HUES6 (cell line): Measurements from ENCODE around the gene TCL1A.

ENCODE experiments used
- H3K27ac ChIP-seq: 2 replicates; pipeline ENCODE4 v1.7.0; 2013; ENCODE audit warnings: low read depth, mild to moderate bottlenecking, low read length, inconsistent platforms
- H3K27me3 ChIP-seq: 2 replicates; pipeline ENCODE4 v1.6.1; 2013; ENCODE audit warnings: low read length; ENCODE audit not compliant: control insufficient read depth, insufficient read depth
- H3K36me3 ChIP-seq: 2 replicates; pipeline ENCODE4 v1.6.1; 2013; ENCODE audit warnings: low read length; ENCODE audit not compliant: control insufficient read depth, insufficient read depth
- H3K4me1 ChIP-seq: 2 replicates; pipeline ENCODE4 v1.6.1; 2013; ENCODE audit warnings: low read length; ENCODE audit not compliant: control insufficient read depth, insufficient read depth
- H3K4me3 ChIP-seq: 2 replicates; pipeline ENCODE4 v1.5.1; 2013; ENCODE audit warnings: low read depth, low read length
- H3K9ac ChIP-seq: one replicate; pipeline ENCODE4 v1.6.1; 2013; ENCODE audit warnings: mild to moderate bottlenecking, low read length
- H3K9me3 ChIP-seq: 2 replicates; pipeline ENCODE4 v1.6.1; 2013; ENCODE audit warnings: low read depth, low read length; ENCODE audit not compliant: control insufficient read depth, insufficient read depth

TCL1A gene

DNA sequence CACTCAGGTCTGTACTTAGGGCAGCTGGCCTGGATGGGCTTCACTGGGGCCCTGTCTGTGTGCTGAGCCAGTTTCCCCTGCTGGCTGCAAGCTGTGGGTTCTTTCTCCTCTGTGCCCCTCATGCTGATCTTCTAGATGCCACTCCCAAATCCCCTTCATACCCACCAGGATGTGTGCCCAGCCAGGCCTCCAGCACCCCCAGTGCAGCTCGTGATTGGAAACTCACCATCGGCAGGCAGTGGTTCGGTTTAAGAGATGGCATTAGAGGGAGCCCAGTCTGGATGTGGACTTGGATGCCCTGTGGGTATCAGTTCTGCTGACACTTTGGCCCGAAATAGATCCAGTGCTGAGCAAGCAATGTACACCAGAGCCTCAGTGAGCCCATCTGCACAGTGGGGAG lies 21.8 kb downstream of the TCL1A start:
- Histone ChIP-seq H3K9me3 (no peaks in the 10 kb centered on the region), H3K27me3 (peaks cover 10% of the 10 kb centered on the region; the same call in 1 of the 2 replicates), H3K9ac (no peak overlapping the region), H3K27ac (no peak overlapping the region), H3K4me1 (peaks cover 17% of the 10 kb centered on the region), H3K36me3 (no peaks in the 10 kb centered on the region), H3K4me3 (no peak overlapping the region)

- Histone ChIP-seq H3K36me3 (no peaks in the 10 kb centered on the region), H3K4me1 (peaks cover 23% of the 10 kb centered on the region), H3K27me3 (peaks cover 5% of the 10 kb centered on the region; the same call in 1 of the 2 replicates), H3K27ac (no peak overlapping the region), H3K4me3 (no peak overlapping the region), H3K9me3 (no peaks in the 10 kb centered on the region), H3K9ac (no peak overlapping the region)
These were observed 22.3 kb downstream of the TCL1A start for GRCh38 chr14:95691591-95691990.

DNA sequence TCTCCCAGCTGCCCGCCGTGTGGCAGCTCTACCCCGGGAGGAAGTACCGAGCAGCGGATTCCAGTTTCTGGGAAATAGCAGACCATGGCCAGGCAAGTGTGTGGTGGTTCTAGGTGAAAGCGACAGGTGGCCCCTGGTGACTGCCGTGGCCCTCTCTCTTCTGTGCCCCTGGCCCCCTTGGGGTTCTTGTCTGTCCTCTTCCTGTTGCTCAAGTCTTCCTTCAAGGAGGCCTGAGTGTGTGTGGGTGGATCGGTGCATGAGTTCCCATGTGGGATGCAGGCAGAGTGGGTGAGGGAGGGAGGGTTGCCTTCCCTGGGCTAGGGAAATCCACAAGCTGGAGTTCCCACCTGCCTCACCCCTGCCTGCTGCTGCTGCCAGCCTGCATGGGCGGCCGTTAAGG lies 23.1 kb downstream of the TCL1A start:
- H3K36me3 ChIP-seq, result no peaks in the 10 kb centered on the region
- H3K9me3 ChIP-seq, result no peaks in the 10 kb centered on the region
- no peaks in the 10 kb centered on the region for H3K27me3 ChIP-seq
- H3K9ac ChIP-seq, result no peak overlapping the region
- H3K4me1 ChIP-seq, result peaks cover 26% of the 10 kb centered on the region
- no peak overlapping the region for H3K4me3 ChIP-seq
- H3K27ac ChIP-seq, result no peak overlapping the region

- peaks cover 26% of the 10 kb centered on the region for H3K4me1 ChIP-seq
- H3K27ac ChIP-seq, result no peak overlapping the region
These were observed 24.5 kb downstream of the TCL1A start for GRCh38 chr14:95689441-95689840.

GRCh38 chr14:95686935-95687334 lies 27.0 kb downstream of the TCL1A start:
- Histone ChIP-seq H3K9ac (peak overlapping the region; percentile 66), H3K27ac (peak overlapping the region; percentile 49; the same call in 1 of the 2 replicates), H3K36me3 (no peaks in the 10 kb centered on the region), H3K4me1 (peaks cover 16% of the 10 kb centered on the region), H3K27me3 (no peaks in the 10 kb centered on the region), H3K4me3 (peak overlapping the region; percentile 41; the same call in 1 of the 2 replicates), H3K9me3 (no peaks in the 10 kb centered on the region)

More at GRCh38 chr14:95689441-95689840, 24.5 kb downstream of the TCL1A start:
- Histone ChIP-seq H3K4me3 (no peak overlapping the region), H3K36me3 (no peaks in the 10 kb centered on the region), H3K9me3 (no peaks in the 10 kb centered on the region), H3K27me3 (no peaks in the 10 kb centered on the region), H3K9ac (no peak overlapping the region)

- Histone ChIP-seq H3K36me3 (no peaks in the 10 kb centered on the region), H3K27me3 (no peaks in the 10 kb centered on the region), H3K9ac (peak within 1 kb of the TSS; percentile 66), H3K27ac (peak within 1 kb of the TSS; percentile 49; the same call in 1 of the 2 replicates), H3K4me1 (peaks cover 16% of the 10 kb centered on the region), H3K4me3 (peak within 1 kb of the TSS; percentile 41), H3K9me3 (no peaks in the 10 kb centered on the region)
These were observed 27.7 kb downstream of the TCL1A start, which contains the start of gene TCL1B for GRCh38 chr14:95685978-95686922. TSS of gene TCL1B (plus strand) at chr14:95686426. CDS start at chr14:95686468, 42 bp downstream.

DNA sequence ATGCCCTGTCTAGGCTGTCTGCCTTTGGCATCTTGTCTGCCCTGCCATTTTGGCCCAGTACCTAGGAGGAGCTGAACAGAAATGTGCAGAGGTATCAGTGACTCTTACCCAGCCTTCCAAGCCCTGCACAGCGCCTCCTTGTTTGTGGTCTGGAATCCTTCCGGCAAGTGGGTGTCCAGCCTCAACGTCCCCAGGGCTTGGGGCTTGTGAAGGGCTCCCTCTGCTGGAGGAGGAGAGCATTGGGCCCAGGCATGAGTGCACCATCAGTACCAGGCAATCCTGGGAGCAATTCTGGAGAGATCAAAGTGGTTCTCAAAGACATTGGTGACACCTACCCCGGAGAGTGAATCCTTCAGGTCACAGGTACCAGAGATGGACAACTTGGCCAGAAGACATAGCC lies 30.1 kb downstream of the TCL1A start:
- no peaks in the 10 kb centered on the region for H3K9me3 ChIP-seq
- H3K27me3 ChIP-seq, result no peaks in the 10 kb centered on the region
- H3K36me3 ChIP-seq, result no peaks in the 10 kb centered on the region
- no peak overlapping the region for H3K9ac ChIP-seq
- no peak overlapping the region for H3K27ac ChIP-seq
- H3K4me3 ChIP-seq, result no peak overlapping the region
- H3K4me1 ChIP-seq, result peaks cover 23% of the 10 kb centered on the region; the same call in 1 of the 2 replicates

- 0 out of 2 replicates have a peak, but pooled peaks cover 4% of the 10 kb centered on the region for H3K27me3 ChIP-seq
- H3K9ac ChIP-seq, result no peak overlapping the region
- H3K27ac ChIP-seq, result no peak overlapping the region
- peaks cover 7% of the 10 kb centered on the region for H3K9me3 ChIP-seq
- no peaks in the 10 kb centered on the region for H3K36me3 ChIP-seq
- no peak overlapping the region for H3K4me3 ChIP-seq
- H3K4me1 ChIP-seq, result peaks cover 11% of the 10 kb centered on the region; the same call in 1 of the 2 replicates
These were observed 32.8 kb downstream of the TCL1A start for GRCh38 chr14:95681153-95681552.

DNA sequence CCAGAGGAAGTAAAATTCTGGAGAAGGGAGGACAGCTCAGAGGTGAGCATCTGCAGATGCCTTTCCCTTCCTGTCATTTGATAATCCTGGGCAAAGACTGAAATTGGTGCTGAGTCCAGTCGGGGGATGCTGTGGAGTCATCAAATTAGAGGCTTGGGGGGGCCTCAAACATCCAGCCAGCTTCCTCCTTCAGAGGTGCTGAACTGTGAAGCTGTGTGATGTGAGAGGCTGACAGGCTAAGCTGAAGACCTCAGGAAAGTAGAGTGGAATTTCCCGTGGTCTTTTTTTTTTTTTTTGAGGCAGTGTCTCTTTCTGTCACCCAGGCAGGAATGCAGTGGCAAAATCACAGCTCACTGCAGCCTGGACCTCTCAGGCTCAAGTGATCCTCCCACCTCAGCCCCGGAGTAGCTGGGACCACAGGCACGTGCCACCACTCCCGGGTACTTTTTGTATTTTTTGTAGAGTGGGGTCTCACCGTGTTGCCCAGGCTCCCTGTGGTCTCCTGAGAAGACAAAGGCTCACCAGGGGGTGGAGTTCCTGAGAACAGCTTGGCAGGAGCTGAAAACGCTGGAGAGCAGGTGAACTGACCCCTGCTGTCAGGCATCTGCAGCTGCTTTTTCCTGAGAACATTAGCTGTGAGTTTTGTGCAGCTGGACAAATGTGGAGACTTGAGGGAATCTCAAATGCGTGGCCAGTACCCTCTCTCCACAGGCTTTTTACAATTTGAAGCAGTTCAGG lies 33.8 kb downstream of the TCL1A start:
- H3K4me3 ChIP-seq, result no peak overlapping the region
- H3K9ac ChIP-seq, result no peak overlapping the region
- H3K27ac ChIP-seq, result no peak overlapping the region
- 0 out of 2 replicates have a peak, but pooled peaks cover 4% of the 10 kb centered on the region for H3K27me3 ChIP-seq
- H3K4me1 ChIP-seq, result peaks cover 11% of the 10 kb centered on the region; the same call in 1 of the 2 replicates
- no peaks in the 10 kb centered on the region for H3K36me3 ChIP-seq
- peaks cover 10% of the 10 kb centered on the region for H3K9me3 ChIP-seq

- 0 out of 2 replicates have a peak, but pooled peaks cover 4% of the 10 kb centered on the region for H3K27me3 ChIP-seq
- H3K4me3 ChIP-seq, result no peak overlapping the region
- H3K9ac ChIP-seq, result no peak overlapping the region
- H3K9me3 ChIP-seq, result peaks cover 10% of the 10 kb centered on the region
- peaks cover 11% of the 10 kb centered on the region; the same call in 1 of the 2 replicates for H3K4me1 ChIP-seq
- H3K36me3 ChIP-seq, result no peaks in the 10 kb centered on the region
- H3K27ac ChIP-seq, result no peak overlapping the region
These were observed 34.6 kb downstream of the TCL1A start for GRCh38 chr14:95679148-95679815.
